Airway epithelial cell (primary cell): ENCODE results near the gene CAMKK2. TPM values are rescaled to one million over a fixed set of nuclear protein-coding genes. Genes with fewer than 3 reads are reported as not detected.

Experiments
- total RNA-seq: library from RNA; depleted of rRNA; stranded (reverse); fragments of >200 nt; gene quantifications from 2 replicates; pipeline ENCODE4 v1.2.3, GENCODE V29; 2015

The CAMKK2 gene
- 20.5 and 21.8 TPM in 2 replicates for total RNA-seq

GRCh38 chr12:121296618-121297434, at the start of gene CAMKK2:
Gene CAMKK2, minus strand, starts transcription at chr12:121296709. Its CDS starts 22,183 bp downstream, at chr12:121274526.

DNA sequence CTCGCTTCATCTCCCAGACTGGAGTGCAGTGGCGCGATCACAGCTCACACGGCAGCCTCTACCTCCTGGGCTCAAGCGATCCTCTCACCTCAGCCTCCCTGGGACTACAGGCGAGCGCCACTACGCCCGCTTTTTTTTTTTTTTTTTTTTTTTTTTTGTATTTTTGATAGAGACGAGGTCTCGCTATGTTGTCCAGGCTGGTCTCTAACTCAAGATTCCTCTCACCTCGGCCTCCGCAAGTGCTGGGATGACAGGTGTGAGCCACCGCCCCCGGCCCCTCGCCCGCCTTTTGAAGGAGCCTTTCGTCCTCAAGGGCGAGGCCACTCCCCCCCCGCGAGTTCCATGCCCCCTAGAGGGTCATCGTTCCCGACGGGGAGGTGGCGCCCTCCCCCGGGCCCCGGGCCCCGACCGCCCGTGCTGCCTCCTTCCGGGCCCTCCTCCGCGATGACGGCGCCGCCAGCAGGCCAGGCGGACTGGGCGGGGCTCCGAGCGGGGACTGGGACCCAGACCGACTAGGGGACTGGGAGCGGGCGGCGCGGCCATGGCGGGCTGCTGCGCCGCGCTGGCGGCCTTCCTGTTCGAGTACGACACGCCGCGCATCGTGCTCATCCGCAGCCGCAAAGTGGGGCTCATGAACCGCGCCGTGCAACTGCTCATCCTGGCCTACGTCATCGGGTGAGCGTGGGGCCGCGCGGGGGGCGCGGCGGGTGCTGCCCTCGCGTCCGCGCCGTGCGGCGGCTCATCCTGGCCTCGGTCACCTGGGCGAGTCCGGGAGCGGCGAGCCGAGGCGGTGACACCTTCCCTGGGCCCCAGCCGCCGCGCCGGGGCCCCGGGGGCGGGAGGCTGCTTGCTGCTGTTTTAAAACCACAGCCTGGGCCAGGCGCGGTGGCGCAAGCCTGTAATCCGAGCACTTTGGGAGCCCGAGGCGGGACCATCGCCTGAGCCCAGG, 86.6 kb downstream of the CAMKK2 start, which contains the start of gene P2RX4:
Gene P2RX4 (plus strand): TSS at position 506 of the 949 bp plus-strand sequence. CDS start 36 bp downstream, at position 542.

Other genes starting within 250 kb of the CAMKK2 start
- gene P2RX7, start 163.8 kb downstream of the CAMKK2 start, total RNA-seq: 0.05 and 0.56 TPM in 2 replicates
- 8.6 and 10.2 TPM in 2 replicates for gene P2RX4, start 86.6 kb downstream of the CAMKK2 start, total RNA-seq
- 92.9 and 106 TPM in 2 replicates for gene ANAPC5, start 55.7 kb upstream of the CAMKK2 start, total RNA-seq
- gene RNF34, start 103.4 kb upstream of the CAMKK2 start, total RNA-seq: 34.0 and 35.3 TPM in 2 replicates